ENCODE results near the gene SHTN1.

SHTN1 gene

GRCh38 chr10:116972131-116972530 lies 32.9 kb downstream of the SHTN1 start:
- Mint-ChIP-seq H3K27me3 (peaks cover 3% of the 10 kb centered on the region), H3K9me3 (no peaks in the 10 kb centered on the region), H3K27ac (no peak overlapping the region), H3K4me3 (no peak overlapping the region), H3K4me1 (ENCODE audit: low read depth) (no peaks in the 10 kb centered on the region), H3K36me3 (ENCODE audit: low read depth) (no peaks in the 10 kb centered on the region)
- no peak for DNase-seq

GRCh38 chr10:116970050-116970449 lies 34.9 kb downstream of the SHTN1 start:
- Mint-ChIP-seq H3K27me3 (no peaks in the 10 kb centered on the region), H3K9me3 (no peaks in the 10 kb centered on the region), H3K36me3 (ENCODE audit: low read depth) (no peaks in the 10 kb centered on the region), H3K27ac (no peak overlapping the region), H3K4me3 (no peak overlapping the region), H3K4me1 (ENCODE audit: low read depth) (no peaks in the 10 kb centered on the region)
- DNase-seq = no peak

DNA sequence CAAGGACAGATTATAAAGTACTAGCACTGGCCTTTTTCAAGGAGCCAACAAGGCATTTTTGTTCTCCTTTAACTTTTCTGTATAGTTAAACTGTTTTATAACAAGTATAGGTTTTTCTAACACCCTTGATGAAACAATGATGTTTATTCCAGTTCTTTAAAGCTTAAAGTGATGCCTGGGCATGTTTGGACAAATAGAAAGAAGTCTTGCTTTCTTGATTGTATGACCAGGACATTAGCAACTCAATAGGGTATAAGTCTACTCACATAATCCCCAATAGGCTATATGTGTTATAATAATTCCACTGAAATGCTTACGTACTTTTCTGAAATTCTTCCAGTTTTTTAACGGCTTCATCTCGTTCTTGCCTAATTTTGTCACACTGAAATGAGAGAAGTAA lies 36.7 kb downstream of the SHTN1 start:
- Mint-ChIP-seq H3K36me3 (ENCODE audit: low read depth) (no peaks in the 10 kb centered on the region), H3K4me1 (ENCODE audit: low read depth) (no peaks in the 10 kb centered on the region), H3K27ac (no peak overlapping the region), H3K27me3 (no peaks in the 10 kb centered on the region), H3K9me3 (no peaks in the 10 kb centered on the region), H3K4me3 (no peak overlapping the region)
- no peak for DNase-seq

GRCh38 chr10:116961406-116962251 lies 43.4 kb downstream of the SHTN1 start:
- peaks cover 3% of the 10 kb centered on the region for H3K27me3 Mint-ChIP-seq
- H3K4me3 Mint-ChIP-seq = no peak overlapping the region
- H3K4me1 Mint-ChIP-seq (ENCODE audit: low read depth) = no peaks in the 10 kb centered on the region
- H3K9me3 Mint-ChIP-seq = no peaks in the 10 kb centered on the region
- H3K27ac Mint-ChIP-seq = no peak overlapping the region
- no peak for DNase-seq
- no peaks in the 10 kb centered on the region for H3K36me3 Mint-ChIP-seq (ENCODE audit: low read depth)

DNA sequence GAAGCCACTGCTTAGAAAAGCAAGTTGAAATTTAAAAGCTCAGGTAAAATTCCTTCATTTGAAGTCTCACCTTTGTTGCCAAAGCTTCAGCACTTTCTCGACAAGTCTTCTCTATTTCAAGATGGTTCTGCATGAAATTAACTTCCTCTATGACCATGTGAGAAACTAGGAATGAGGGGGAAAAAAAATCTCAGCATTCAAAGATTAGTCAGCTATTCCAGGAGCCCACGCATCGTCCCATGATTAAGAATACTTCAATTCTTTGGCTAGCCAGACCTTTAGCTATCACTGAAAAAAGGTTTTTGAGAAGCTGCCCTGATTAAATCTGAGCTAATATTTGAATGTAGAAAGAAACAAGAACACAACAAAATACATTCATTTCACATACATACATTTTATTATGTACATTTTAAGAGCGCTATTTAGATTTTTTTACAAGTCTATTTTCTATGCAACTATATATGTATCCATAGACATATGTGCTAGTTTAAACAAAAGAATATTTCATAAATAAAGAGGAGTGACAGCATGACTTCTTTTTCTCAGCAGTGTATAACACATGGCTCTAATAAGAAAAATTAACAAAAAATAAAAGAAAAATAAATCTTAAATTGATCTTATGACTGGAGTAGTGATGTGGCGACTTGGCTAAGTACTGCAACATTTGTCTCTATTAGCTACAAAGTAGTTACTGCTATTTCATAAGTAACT lies 44.8 kb downstream of the SHTN1 start:
- Mint-ChIP-seq H3K27ac (no peak overlapping the region), H3K4me3 (no peak overlapping the region), H3K36me3 (ENCODE audit: low read depth) (no peaks in the 10 kb centered on the region), H3K4me1 (ENCODE audit: low read depth) (no peaks in the 10 kb centered on the region), H3K27me3 (peaks cover 8% of the 10 kb centered on the region), H3K9me3 (no peaks in the 10 kb centered on the region)
- no peak for DNase-seq

- H3K36me3 Mint-ChIP-seq (ENCODE audit: low read depth) = no peaks in the 10 kb centered on the region
- H3K4me3 Mint-ChIP-seq = no peak overlapping the region
Observed at GRCh38 chr10:116952729-116953128, 52.3 kb downstream of the SHTN1 start.

DNA sequence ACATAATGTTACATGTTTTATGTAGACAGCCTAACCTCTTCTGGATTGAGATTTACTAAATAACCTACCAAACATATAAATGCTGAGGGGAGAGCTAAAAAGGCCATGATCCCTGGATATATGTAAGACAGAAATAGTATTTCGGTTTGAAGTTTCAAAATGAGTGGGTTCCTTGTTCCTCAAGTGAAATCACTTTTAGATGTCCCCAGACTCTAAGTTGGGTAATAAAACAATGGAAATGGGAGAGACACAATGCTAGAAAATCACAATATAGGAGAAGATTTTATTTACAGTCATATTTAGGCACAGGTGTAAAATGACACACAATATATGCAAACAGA lies 56.5 kb downstream of the SHTN1 start:
- no peak for DNase-seq
- Mint-ChIP-seq H3K4me3 (no peak overlapping the region), H3K27ac (no peak overlapping the region), H3K9me3 (no peaks in the 10 kb centered on the region), H3K4me1 (ENCODE audit: low read depth) (no peaks in the 10 kb centered on the region), H3K27me3 (no peaks in the 10 kb centered on the region), H3K36me3 (ENCODE audit: low read depth) (no peaks in the 10 kb centered on the region)

More at GRCh38 chr10:116952729-116953128, 52.3 kb downstream of the SHTN1 start:
- H3K4me1 Mint-ChIP-seq (ENCODE audit: low read depth) = no peaks in the 10 kb centered on the region
- no peaks in the 10 kb centered on the region for H3K9me3 Mint-ChIP-seq
- no peak for DNase-seq
- H3K27me3 Mint-ChIP-seq = peaks cover 7% of the 10 kb centered on the region
- H3K27ac Mint-ChIP-seq = no peak overlapping the region

DNA sequence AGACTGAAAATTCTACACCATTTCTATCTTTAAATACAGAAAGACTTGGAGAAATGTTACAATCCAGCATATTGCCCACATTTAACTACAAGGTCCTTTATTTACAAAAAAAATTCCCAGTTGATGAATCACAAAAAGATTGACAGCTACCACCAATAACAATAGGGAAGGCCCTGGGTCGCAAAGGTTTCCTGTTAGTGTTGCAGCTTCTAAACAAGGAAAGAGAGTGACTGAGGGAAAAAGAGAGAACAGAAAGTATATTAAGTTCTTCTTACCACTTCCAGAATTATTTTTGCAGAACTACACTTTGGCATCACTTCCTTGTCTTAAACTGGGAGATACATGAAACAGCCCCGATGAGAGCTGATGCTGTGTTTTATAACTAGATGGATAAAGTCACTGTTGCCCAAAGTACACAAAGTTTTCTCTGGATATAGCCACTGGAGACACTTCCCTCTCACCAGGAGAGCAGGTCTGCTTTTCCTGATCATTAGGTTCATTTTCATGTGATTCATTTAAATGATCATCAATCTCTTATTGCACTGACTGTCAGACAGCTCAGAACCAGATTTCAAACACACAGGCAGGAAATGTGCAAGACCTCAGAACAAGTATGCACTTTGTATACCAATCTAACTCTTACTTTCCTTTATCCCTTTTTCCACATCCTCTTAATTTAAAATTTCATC lies 57.0 kb downstream of the SHTN1 start:
- no peaks in the 10 kb centered on the region for H3K9me3 Mint-ChIP-seq
- H3K27ac Mint-ChIP-seq = no peak overlapping the region
- H3K27me3 Mint-ChIP-seq = no peaks in the 10 kb centered on the region
- H3K36me3 Mint-ChIP-seq (ENCODE audit: low read depth) = no peaks in the 10 kb centered on the region
- no peak for DNase-seq
- H3K4me1 Mint-ChIP-seq (ENCODE audit: low read depth) = no peaks in the 10 kb centered on the region
- no peak overlapping the region for H3K4me3 Mint-ChIP-seq

GRCh38 chr10:116944911-116945310 lies 60.1 kb downstream of the SHTN1 start:
- Mint-ChIP-seq H3K4me1 (ENCODE audit: low read depth) (no peaks in the 10 kb centered on the region), H3K27ac (no peak overlapping the region), H3K27me3 (peaks cover 5% of the 10 kb centered on the region), H3K9me3 (no peaks in the 10 kb centered on the region), H3K36me3 (ENCODE audit: low read depth) (no peaks in the 10 kb centered on the region), H3K4me3 (no peak overlapping the region)
- no peak for DNase-seq

GRCh38 chr10:116931806-116932205 lies 73.2 kb downstream of the SHTN1 start:
- H3K9me3 Mint-ChIP-seq = peaks cover 2% of the 10 kb centered on the region
- H3K4me3 Mint-ChIP-seq = no peak overlapping the region
- H3K36me3 Mint-ChIP-seq (ENCODE audit: low read depth) = no peaks in the 10 kb centered on the region
- H3K27me3 Mint-ChIP-seq = peaks cover 5% of the 10 kb centered on the region
- no peaks in the 10 kb centered on the region for H3K4me1 Mint-ChIP-seq (ENCODE audit: low read depth)
- no peak overlapping the region for H3K27ac Mint-ChIP-seq
- no peak for DNase-seq

DNA sequence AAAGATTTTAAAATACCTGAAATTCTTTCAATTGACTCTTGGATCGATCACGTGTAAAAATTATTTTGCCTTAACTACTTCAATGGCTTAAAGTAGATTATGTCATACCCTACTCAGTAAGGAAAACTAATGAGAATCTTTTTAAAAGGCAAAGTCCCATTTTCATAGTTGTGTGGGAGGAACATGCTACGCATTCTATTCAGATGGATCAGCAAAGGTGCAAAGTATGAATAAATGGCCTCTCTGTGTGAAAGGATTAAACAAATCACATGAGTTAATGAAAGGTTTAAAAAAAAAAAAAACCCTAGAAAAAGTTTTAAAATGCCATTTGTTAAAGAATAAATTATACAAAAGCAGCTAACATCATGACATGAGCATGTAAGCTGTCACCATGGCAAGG lies 78.6 kb downstream of the SHTN1 start:
- no peak for DNase-seq

DNA sequence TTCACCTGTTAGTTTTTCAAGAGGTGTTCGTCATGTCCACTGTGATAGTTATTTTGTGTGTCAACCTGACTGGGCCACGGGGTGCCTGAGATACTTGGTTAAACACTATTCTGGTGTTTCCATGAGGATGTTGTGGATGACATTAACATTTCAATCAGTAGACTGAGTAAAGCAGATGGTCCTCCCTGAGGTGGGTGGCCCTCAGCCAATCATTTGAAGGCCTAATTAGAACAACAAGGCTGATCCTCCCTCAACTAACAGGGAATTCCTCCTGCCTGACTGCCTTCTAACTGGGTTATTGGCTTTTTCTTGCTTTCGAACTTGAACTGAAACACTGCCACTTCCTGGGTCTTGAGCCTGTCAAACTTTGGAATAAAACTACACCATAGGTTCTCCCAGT lies 79.9 kb downstream of the SHTN1 start:
- no peaks in the 10 kb centered on the region for H3K9me3 Mint-ChIP-seq
- no peak for DNase-seq
- H3K4me3 Mint-ChIP-seq = no peak overlapping the region
- H3K4me1 Mint-ChIP-seq (ENCODE audit: low read depth) = no peaks in the 10 kb centered on the region
- no peak overlapping the region for H3K27ac Mint-ChIP-seq
- peaks cover 4% of the 10 kb centered on the region for H3K27me3 Mint-ChIP-seq
- no peaks in the 10 kb centered on the region for H3K36me3 Mint-ChIP-seq (ENCODE audit: low read depth)

More for the DNA sequence above, 78.6 kb downstream of the SHTN1 start:
- Mint-ChIP-seq H3K27ac (no peak overlapping the region), H3K36me3 (ENCODE audit: low read depth) (no peaks in the 10 kb centered on the region), H3K4me3 (no peak overlapping the region), H3K4me1 (ENCODE audit: low read depth) (no peaks in the 10 kb centered on the region), H3K27me3 (no peaks in the 10 kb centered on the region), H3K9me3 (no peaks in the 10 kb centered on the region)

DNA sequence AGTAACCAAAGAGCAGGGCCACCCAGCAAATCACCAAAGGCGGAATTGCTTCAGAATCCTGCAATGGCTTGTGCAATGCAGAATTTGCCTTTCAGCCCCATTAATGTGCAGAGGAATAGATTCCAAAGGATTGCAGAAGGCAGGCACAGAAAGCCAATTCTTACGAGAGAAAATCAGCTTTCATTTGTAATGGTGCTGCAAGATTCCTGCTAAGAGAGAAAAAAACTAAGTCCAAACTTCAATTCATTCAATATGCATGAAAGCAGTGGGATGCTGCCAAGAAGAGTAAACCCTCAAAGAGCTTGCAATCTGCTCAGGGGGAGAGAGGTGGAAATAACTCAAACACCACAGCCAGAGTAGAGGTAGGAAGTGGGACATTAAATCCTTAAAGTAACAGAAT lies 85.3 kb downstream of the SHTN1 start:
- no peak overlapping the region for H3K27ac Mint-ChIP-seq

DNA sequence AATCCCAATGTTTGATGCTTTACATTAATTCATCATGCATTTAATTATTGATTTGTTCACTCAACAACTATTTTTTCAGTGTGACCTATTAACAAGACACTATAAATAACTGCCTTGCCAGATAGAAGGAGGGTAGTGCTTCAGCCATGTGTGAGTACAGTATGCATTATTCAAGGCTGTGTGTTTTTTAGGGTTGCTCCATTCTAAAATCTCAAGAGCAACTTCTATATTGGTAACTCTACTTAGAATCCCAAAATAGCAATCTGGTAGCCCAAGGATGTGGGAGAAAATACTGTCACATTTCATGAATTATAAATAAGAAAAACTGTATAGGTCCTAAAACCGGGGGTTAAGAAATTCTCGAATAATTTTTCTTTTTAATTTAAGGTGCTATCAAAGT lies 85.8 kb downstream of the SHTN1 start:
- no peak for DNase-seq
- no peak overlapping the region for H3K27ac Mint-ChIP-seq
- H3K27me3 Mint-ChIP-seq = peaks cover 11% of the 10 kb centered on the region
- H3K4me1 Mint-ChIP-seq (ENCODE audit: low read depth) = no peaks in the 10 kb centered on the region
- no peaks in the 10 kb centered on the region for H3K36me3 Mint-ChIP-seq (ENCODE audit: low read depth)
- H3K4me3 Mint-ChIP-seq = no peak overlapping the region
- no peaks in the 10 kb centered on the region for H3K9me3 Mint-ChIP-seq

More for the DNA sequence above, 85.3 kb downstream of the SHTN1 start:
- no peaks in the 10 kb centered on the region for H3K36me3 Mint-ChIP-seq (ENCODE audit: low read depth)
- H3K9me3 Mint-ChIP-seq = no peaks in the 10 kb centered on the region
- DNase-seq = no peak
- peaks cover 9% of the 10 kb centered on the region for H3K27me3 Mint-ChIP-seq
- H3K4me1 Mint-ChIP-seq (ENCODE audit: low read depth) = no peaks in the 10 kb centered on the region
- no peak overlapping the region for H3K4me3 Mint-ChIP-seq

- H3K27ac Mint-ChIP-seq = no peak overlapping the region
Observed at GRCh38 chr10:116918583-116918982, 86.4 kb downstream of the SHTN1 start.

More at GRCh38 chr10:116918583-116918982, 86.4 kb downstream of the SHTN1 start:
- DNase-seq = no peak
- no peaks in the 10 kb centered on the region for H3K4me1 Mint-ChIP-seq (ENCODE audit: low read depth)
- peaks cover 14% of the 10 kb centered on the region for H3K27me3 Mint-ChIP-seq
- H3K4me3 Mint-ChIP-seq = no peak overlapping the region
- no peaks in the 10 kb centered on the region for H3K36me3 Mint-ChIP-seq (ENCODE audit: low read depth)
- H3K9me3 Mint-ChIP-seq = no peaks in the 10 kb centered on the region
